Caco-2 (cell line): ENCODE results near the gene RTF1. TPM values are rescaled to one million over a fixed set of nuclear protein-coding genes. Genes with fewer than 3 reads are reported as not detected.
"Not testable (repeated sequence)": the region's sequence is repeated elsewhere in the genome, so short reads cannot be mapped to it uniquely, and the experiment has no call there.

Experiments used
- BruUV-seq: library from RNA; stranded (reverse); fragments of 400-500 nt; replicated peaks from 2 replicates; lab custom pipeline; 2021; lab: Mats Ljungman, UMichigan
- CTCF ChIA-PET: fragments of 300-600 bp; sonication (Branson Sonifier 250); formaldehyde crosslinking; loops from one replicate; lab custom pipeline; 2022; ENCODE audit warnings: antibody characterized with exemption; lab: Charles Lee
- POLR2A ChIA-PET: fragments of 300-600 bp; sonication (Branson Sonifier 250); formaldehyde crosslinking; loops from one replicate; lab custom pipeline; 2022; ENCODE audit warnings: antibody characterized with exemption; lab: Charles Lee
- DNase-seq, 2 experiments: peaks; one replicate each; pipeline versions ENCODE4 v3.0.0 to v3.0.0-alpha.2; 2020 to 2022
- H3K27me3 ChIP-seq: replicated peaks from 2 replicates; pipeline ENCODE4 v1.6.0; 2011; ENCODE audit warnings: low read length; ENCODE audit not compliant: control insufficient read depth, insufficient read depth
- H3K36me3 ChIP-seq: 2 replicates; pipeline ENCODE4 v1.5.1; 2011; ENCODE audit warnings: low read length; ENCODE audit not compliant: control insufficient read depth, insufficient read depth
- H3K4me1 ChIP-seq: fragments of 250-450 bp; sonication (Bioruptor Pico); 2 replicates; pipeline ENCODE4 v1.5.1; 2020; ENCODE audit warnings: mild to moderate bottlenecking
- H3K4me3 ChIP-seq: 2 replicates; pipeline ENCODE4 v1.5.1; 2011; ENCODE audit warnings: low read depth, mild to moderate bottlenecking, control low read depth, low read length
- H3K9me3 ChIP-seq: fragments of 250-450 bp; sonication (Bioruptor Pico); 2 replicates; pipeline ENCODE4 v1.5.1; 2020; ENCODE audit warnings: mild to moderate bottlenecking, moderate library complexity
- H3K27ac Mint-ChIP-seq: one replicate; pipeline ENCODE4 v1.8.0; 2022; ENCODE audit warnings: mixed read lengths; ENCODE audit not compliant: unreplicated experiment
- H3K27me3 Mint-ChIP-seq: one replicate; pipeline ENCODE4 v1.8.0; 2022; ENCODE audit warnings: mixed read lengths; ENCODE audit not compliant: insufficient read depth, unreplicated experiment
- H3K36me3 Mint-ChIP-seq: one replicate; pipeline ENCODE4 v1.8.0; 2022; ENCODE audit warnings: mild to moderate bottlenecking, mixed read lengths; ENCODE audit not compliant: insufficient read depth, unreplicated experiment
- H3K4me1 Mint-ChIP-seq: one replicate; pipeline ENCODE4 v1.8.0; 2022; ENCODE audit warnings: low read depth, mixed read lengths; ENCODE audit not compliant: unreplicated experiment
- H3K4me3 Mint-ChIP-seq: one replicate; pipeline ENCODE4 v1.8.0; 2022; ENCODE audit warnings: mild to moderate bottlenecking, moderate library complexity, mixed read lengths; ENCODE audit not compliant: unreplicated experiment
- H3K9me3 Mint-ChIP-seq: one replicate; pipeline ENCODE4 v1.8.0; 2022; ENCODE audit warnings: mixed read lengths; ENCODE audit not compliant: unreplicated experiment
- intact Hi-C: fragments of 100-400 bp; cut with micrococcal nuclease; formaldehyde crosslinking; loops from one replicate; pipeline ENCODE4 v1.10.0; 2022; ENCODE audit not compliant: unreplicated experiment
- total RNA-seq: library from RNA; stranded (reverse); gene quantifications from 2 replicates; pipeline ENCODE4 v1.2.3, GENCODE V29; 2022
- TF ChIP-seq, protein P1 (sequence below), 2 experiments: fragments of 200-600 bp in 1 of 2; IDR thresholded peaks; 1 replicate in 1 of 2; 2 replicates in 1 of 2; pipeline versions ENCODE4 v1.5.1 to v1.8.0; 2011 to 2022; ENCODE audit warnings: antibody characterized with exemption in 1 of 2, control low read depth in 1 of 2, inconsistent platforms in 1 of 2, low read depth in 1 of 2, low read length in 1 of 2, mild to moderate bottlenecking in 1 of 2, moderate library complexity in 1 of 2; ENCODE audit not compliant: insufficient read depth in 1 of 2, severe bottlenecking in 1 of 2, unreplicated experiment in 1 of 2

Gene RTF1
- total RNA-seq, 1 experiment from 2014 or later = 40.8 TPM

DNA sequence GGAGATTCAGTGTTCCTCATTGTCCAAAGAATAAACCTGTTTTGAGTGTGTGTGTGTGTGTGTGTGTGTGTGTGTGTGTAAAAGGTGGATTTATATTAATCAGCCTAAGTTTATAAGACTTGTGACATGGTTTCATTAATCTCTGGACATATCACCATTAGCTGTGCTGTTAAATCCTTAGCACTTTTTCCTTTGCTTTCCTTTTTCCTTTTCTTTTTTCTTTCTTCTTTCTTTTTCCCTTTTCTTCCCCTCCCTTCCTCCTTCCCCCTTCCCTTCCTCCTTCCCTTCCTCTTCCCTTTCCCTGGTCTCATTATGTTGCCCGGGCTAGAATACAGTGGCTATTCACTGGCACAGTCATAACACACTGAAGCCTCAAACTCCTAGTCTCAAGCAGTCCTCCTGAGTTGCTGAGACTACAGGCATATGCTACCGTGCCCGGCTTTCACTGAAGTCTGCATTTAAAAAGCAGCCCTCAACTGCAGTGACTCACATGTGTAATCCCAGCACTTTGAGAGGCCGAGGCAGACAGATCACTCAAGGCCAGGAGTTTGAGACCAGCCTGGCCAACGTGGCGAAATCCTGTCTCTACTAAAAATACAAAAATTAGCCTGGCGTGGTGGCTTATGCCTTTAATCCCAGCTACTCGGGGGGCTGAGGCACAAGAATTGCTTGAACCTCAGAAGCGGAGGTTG lies 48.1 kb downstream of the RTF1 start:
- H3K36me3 ChIP-seq = no peaks in the 10 kb centered on the region
- TF ChIP-seq, protein P1, sequence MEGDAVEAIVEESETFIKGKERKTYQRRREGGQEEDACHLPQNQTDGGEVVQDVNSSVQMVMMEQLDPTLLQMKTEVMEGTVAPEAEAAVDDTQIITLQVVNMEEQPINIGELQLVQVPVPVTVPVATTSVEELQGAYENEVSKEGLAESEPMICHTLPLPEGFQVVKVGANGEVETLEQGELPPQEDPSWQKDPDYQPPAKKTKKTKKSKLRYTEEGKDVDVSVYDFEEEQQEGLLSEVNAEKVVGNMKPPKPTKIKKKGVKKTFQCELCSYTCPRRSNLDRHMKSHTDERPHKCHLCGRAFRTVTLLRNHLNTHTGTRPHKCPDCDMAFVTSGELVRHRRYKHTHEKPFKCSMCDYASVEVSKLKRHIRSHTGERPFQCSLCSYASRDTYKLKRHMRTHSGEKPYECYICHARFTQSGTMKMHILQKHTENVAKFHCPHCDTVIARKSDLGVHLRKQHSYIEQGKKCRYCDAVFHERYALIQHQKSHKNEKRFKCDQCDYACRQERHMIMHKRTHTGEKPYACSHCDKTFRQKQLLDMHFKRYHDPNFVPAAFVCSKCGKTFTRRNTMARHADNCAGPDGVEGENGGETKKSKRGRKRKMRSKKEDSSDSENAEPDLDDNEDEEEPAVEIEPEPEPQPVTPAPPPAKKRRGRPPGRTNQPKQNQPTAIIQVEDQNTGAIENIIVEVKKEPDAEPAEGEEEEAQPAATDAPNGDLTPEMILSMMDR (IDR thresholded peaks at IDR 0.05; ENCODE audit: insufficient read depth in 1 of 2, low read depth in 1 of 2, low read length in 1 of 2, severe bottlenecking in 1 of 2, unreplicated experiment in 1 of 2) = no peak
- Mint-ChIP-seq H3K4me3 (no peak overlapping the region), H3K27ac (no peak overlapping the region), H3K4me1 (no peaks in the 10 kb centered on the region), H3K9me3 (no peaks in the 10 kb centered on the region), H3K36me3 (peaks cover 57% of the 10 kb centered on the region), H3K27me3 (no peaks in the 10 kb centered on the region)
- H3K27me3 ChIP-seq = no peaks in the 10 kb centered on the region
- intact Hi-C loops = loop anchor here (1.0 to 5.0 kb wide), 2 partner anchors 28 to 347 kb away; partner anchors contain the start of gene ITPKA
- no peaks in the 10 kb centered on the region for H3K4me1 ChIP-seq
- no peaks in the 10 kb centered on the region for H3K9me3 ChIP-seq
- no peak overlapping the region for H3K4me3 ChIP-seq
- POLR2A ChIA-PET = interaction anchor here (1.1 to 1.2 kb wide), 2 partner anchors 30 to 42 kb away, joined by 3 to 6 read pairs; no protein-coding TSS in a partner anchor
- CTCF ChIA-PET = interaction anchor here (0.6 to 2.4 kb wide), 15 partner anchors 11 to 440 kb away, joined by 3 to 22 read pairs (median 4); partner anchors contain the start of gene MGA
- no peak for DNase-seq
- BruUV-seq = no TSS peak

DNA sequence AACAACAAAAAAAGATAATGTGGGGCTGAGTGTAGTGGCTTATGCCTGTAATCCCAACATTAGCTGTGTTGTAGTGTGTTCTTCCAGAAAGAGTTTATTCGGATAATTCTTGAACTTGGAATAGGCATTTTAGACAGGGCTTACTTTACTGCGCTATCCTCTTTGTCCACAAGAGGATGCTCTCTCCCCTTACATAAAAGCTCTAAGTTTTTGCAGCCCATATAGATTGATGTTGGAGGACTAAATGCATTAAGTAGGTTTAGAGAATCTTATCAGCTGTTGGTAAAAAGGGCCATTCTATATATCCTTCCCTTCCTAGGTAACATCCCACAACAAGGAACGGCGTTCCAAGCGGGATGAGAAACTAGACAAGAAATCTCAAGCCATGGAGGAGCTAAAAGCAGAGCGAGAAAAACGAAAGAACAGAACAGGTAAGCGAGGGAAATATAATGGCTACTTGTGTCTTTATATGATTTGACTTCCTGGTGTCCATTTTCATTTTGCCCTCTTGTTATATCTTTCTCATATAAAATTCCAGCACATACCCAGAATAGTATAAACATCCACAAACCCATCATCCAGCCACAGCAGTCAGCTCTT lies 49.0 kb downstream of the RTF1 start:
- POLR2A ChIA-PET = interaction anchor here (1.1 to 1.2 kb wide), 2 partner anchors 29 to 41 kb away, joined by 3 to 6 read pairs; no protein-coding TSS in a partner anchor

DNA sequence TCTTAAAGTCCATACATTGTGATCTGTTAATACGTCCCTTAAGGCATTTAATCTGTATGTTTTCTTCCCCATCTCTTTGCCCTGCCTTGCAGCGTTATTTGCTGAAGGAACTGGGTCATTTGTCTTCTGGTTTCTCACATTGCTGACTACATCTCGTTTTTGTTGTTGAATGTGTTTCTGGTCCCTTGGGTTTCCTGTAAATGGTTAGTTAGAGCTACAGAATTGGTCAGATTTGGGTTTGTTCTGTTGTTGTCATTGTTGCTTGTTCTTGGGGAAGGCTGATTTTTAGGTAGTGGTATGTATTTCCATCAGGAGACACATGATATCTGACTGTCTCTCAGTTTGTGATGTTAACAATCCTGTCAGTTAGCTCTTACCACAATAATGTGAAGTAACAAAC lies 49.8 kb downstream of the RTF1 start:
- no peaks in the 10 kb centered on the region for H3K27me3 ChIP-seq
- DNase-seq = no peak
- no peaks in the 10 kb centered on the region for H3K4me1 ChIP-seq
- Mint-ChIP-seq H3K4me1 (no peaks in the 10 kb centered on the region), H3K36me3 (peaks cover 69% of the 10 kb centered on the region), H3K9me3 (no peaks in the 10 kb centered on the region), H3K27me3 (no peaks in the 10 kb centered on the region), H3K4me3 (no peak overlapping the region), H3K27ac (no peak overlapping the region)
- no peak overlapping the region for H3K4me3 ChIP-seq
- intact Hi-C loops = loop anchor here (1.0 to 5.0 kb wide), 2 partner anchors 41 to 346 kb away; no protein-coding TSS in a partner anchor
- TF ChIP-seq, protein P1 (IDR thresholded peaks at IDR 0.05; ENCODE audit: insufficient read depth in 1 of 2, low read depth in 1 of 2, low read length in 1 of 2, severe bottlenecking in 1 of 2, unreplicated experiment in 1 of 2) = no peak
- CTCF ChIA-PET = interaction anchor here (0.6 to 2.4 kb wide), 11 partner anchors 12 to 590 kb away, joined by 3 to 22 read pairs (median 3); no protein-coding TSS in a partner anchor
- POLR2A ChIA-PET = no interaction called here
- H3K36me3 ChIP-seq = no peaks in the 10 kb centered on the region; the same call in 1 of the 2 replicates
- no TSS peak for BruUV-seq
- no peaks in the 10 kb centered on the region for H3K9me3 ChIP-seq

More for the DNA sequence above, 49.0 kb downstream of the RTF1 start:
- Mint-ChIP-seq H3K27ac (no peak overlapping the region), H3K4me3 (no peak overlapping the region), H3K36me3 (peaks cover 63% of the 10 kb centered on the region), H3K9me3 (no peaks in the 10 kb centered on the region), H3K27me3 (no peaks in the 10 kb centered on the region), H3K4me1 (no peaks in the 10 kb centered on the region)
- CTCF ChIA-PET = interaction anchor here (0.6 to 2.4 kb wide), 19 partner anchors 10 to 439 kb away, joined by 3 to 22 read pairs (median 4); partner anchors contain the start of gene MGA
- Histone ChIP-seq H3K4me1 (no peaks in the 10 kb centered on the region), H3K36me3 (no peaks in the 10 kb centered on the region), H3K4me3 (no peak overlapping the region), H3K27me3 (no peaks in the 10 kb centered on the region), H3K9me3 (no peaks in the 10 kb centered on the region)
- peak in 1 of 2 experiments; percentile 57 for DNase-seq
- BruUV-seq = no TSS peak
- intact Hi-C loops = loop anchor here (1.0 to 5.0 kb wide), 3 partner anchors 27 to 346 kb away; partner anchors contain the start of gene ITPKA
- TF ChIP-seq, protein P1 (IDR thresholded peaks at IDR 0.05; ENCODE audit: insufficient read depth in 1 of 2, low read depth in 1 of 2, low read length in 1 of 2, severe bottlenecking in 1 of 2, unreplicated experiment in 1 of 2) = peak; percentile 90 to 97

GRCh38 chr15:41469644-41470043 lies 52.7 kb downstream of the RTF1 start:
- H3K9me3 Mint-ChIP-seq, H3K27me3 Mint-ChIP-seq, H3K27me3 ChIP-seq, POLR2A ChIA-PET, H3K4me1 Mint-ChIP-seq, BruUV-seq, H3K9me3 ChIP-seq, H3K27ac Mint-ChIP-seq, H3K4me1 ChIP-seq, H3K36me3 ChIP-seq, H3K4me3 ChIP-seq, DNase-seq, H3K4me3 Mint-ChIP-seq: not testable (repeated sequence)
- intact Hi-C loops = loop anchor here (5.0 kb wide), 1 partner anchor 343 kb away; no protein-coding TSS in a partner anchor
- peaks cover 77% of the 10 kb centered on the region for H3K36me3 Mint-ChIP-seq
- CTCF ChIA-PET = interaction anchor here (0.6 to 0.9 kb wide), 2 partner anchors 24 to 31 kb away, joined by 3 read pairs; partner anchors contain the start of gene ITPKA
